ENCODE measurements around the gene CCDC12. TPM values are rescaled to one million over a fixed set of nuclear protein-coding genes. Genes with fewer than 3 reads are reported as not detected.

Gene CCDC12
- total RNA-seq, 4 donors from 2014 or later = 4.1 to 92.0 (median 41.2) TPM

GRCh38 chr3:46876313-46877300 lies 99.9 kb downstream of the CCDC12 start:
- DNase-seq = no peak
- Histone ChIP-seq H3K36me3 (no peaks in the 10 kb centered on the region), H3K9me3 (no peaks in the 10 kb centered on the region), H3K27ac (no peak overlapping the region), H3K4me1 (peaks cover 0 to 28% of the 10 kb centered on the region in 2 donors), H3K4me3 (no peak overlapping the region), H3K27me3 (no peaks in the 10 kb centered on the region)
- no peak for TF ChIP-seq CTCF (IDR thresholded peaks at IDR 0.05)
- TF ChIP-seq POLR2A (IDR thresholded peaks at IDR 0.05) = no peak
- intact Hi-C loops (cut with DNase I; ENCODE audit: low total_unique reads) = no loop called here

DNA sequence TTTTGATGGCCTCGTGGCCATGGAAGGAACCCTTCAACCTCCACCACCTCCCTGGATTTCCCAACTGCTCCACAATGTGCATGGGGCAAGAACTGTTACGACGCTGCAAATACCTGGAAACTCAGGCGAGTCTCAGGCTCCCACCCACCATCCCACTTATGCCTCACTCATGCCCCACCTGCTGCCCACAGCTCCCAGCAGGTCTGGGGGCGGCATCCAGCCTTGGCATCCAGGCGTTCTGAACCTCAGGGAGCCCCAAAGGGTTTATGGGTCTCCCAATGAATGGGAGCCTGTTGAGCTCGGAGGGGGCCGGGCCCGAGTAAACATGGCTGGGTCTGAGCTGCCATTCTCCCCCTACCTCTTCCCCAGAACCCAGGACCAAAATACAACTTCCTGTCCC lies 101.0 kb downstream of the CCDC12 start:
- Histone ChIP-seq H3K36me3 (no peaks in the 10 kb centered on the region), H3K9me3 (no peaks in the 10 kb centered on the region), H3K4me1 (peaks cover 0 to 20% of the 10 kb centered on the region in 2 donors), H3K4me3 (no peak overlapping the region), H3K27ac (no peak overlapping the region), H3K27me3 (no peaks in the 10 kb centered on the region)
- intact Hi-C loops (cut with DNase I; ENCODE audit: low total_unique reads) = no loop called here
- DNase-seq = no peak
- TF ChIP-seq POLR2A (IDR thresholded peaks at IDR 0.05) (no peak), CTCF (IDR thresholded peaks at IDR 0.05) (no peak)

GRCh38 chr3:46874430-46874829 lies 102.1 kb downstream of the CCDC12 start:
- intact Hi-C loops (cut with DNase I; ENCODE audit: low total_unique reads) = no loop called here
- TF ChIP-seq CTCF (IDR thresholded peaks at IDR 0.05) (no peak), POLR2A (IDR thresholded peaks at IDR 0.05) (no peak)
- H3K27ac ChIP-seq = peak overlapping the region; percentile 26 to 43
- H3K9me3 ChIP-seq = no peaks in the 10 kb centered on the region
- H3K4me1 ChIP-seq = peaks cover 0 to 20% of the 10 kb centered on the region in 2 donors
- DNase-seq = no peak
- no peaks in the 10 kb centered on the region for H3K27me3 ChIP-seq
- H3K4me3 ChIP-seq = no peak overlapping the region
- no peaks in the 10 kb centered on the region for H3K36me3 ChIP-seq

GRCh38 chr3:46873521-46873920 lies 103.0 kb downstream of the CCDC12 start:
- no peak for TF ChIP-seq CTCF (IDR thresholded peaks at IDR 0.05)
- intact Hi-C loops (cut with DNase I; ENCODE audit: low total_unique reads) = no loop called here
- Histone ChIP-seq H3K36me3 (no peaks in the 10 kb centered on the region), H3K9me3 (no peaks in the 10 kb centered on the region), H3K4me1 (peaks cover 0 to 16% of the 10 kb centered on the region in 2 donors), H3K4me3 (no peak overlapping the region), H3K27ac (peak overlapping the region; percentile 26 to 43), H3K27me3 (no peaks in the 10 kb centered on the region)
- no peak for DNase-seq

Small RNA genes lying within 50 kb of the gene (small RNA-seq; reads per million reads assigned to genes)
- gene AC109583.2 = not detected

Other genes starting within 250 kb of the CCDC12 start
- gene MYL3, start 113.3 kb downstream of the CCDC12 start, total RNA-seq = 1 to 10 TPM in 3 of 4 donors, not detected in 1; 4.9 to 9.6 (median 6.0) TPM
- 10 to 100 TPM in 3 of 4 donors, under 1 TPM in 1; 0.51 to 29.9 (median 18.9) TPM for gene PTH1R, start 99.0 kb downstream of the CCDC12 start, total RNA-seq
- gene NBEAL2, start 2.9 kb upstream of the CCDC12 start, total RNA-seq = 10 to 100 TPM; 13.1 to 41.1 (median 23.8) TPM
- gene SETD2, start 187.4 kb upstream of the CCDC12 start, total RNA-seq = 10 to 100 TPM; 70.3 to 92.1 (median 87.3) TPM

Measured in uterus (tissue), 4 donors.